NCI-H128 (cell line): ENCODE results near the gene SBF1.
"Not testable (repeated sequence)": the region's sequence is repeated elsewhere in the genome, so short reads cannot be mapped to it uniquely, and the experiment has no call there.

Experiments
- DNase-seq: peaks from one replicate; lab custom pipeline; 2025; ENCODE audit not compliant: unreplicated experiment; lab: John Stamatoyannopoulos, UW

Gene SBF1

GRCh38 chr22:50400406-50400805, 74.4 kb downstream of the SBF1 start:
- DNase-seq, result no peak

- no peak for DNase-seq
Observed at GRCh38 chr22:50399751-50400331, 75.0 kb downstream of the SBF1 start.

DNA sequence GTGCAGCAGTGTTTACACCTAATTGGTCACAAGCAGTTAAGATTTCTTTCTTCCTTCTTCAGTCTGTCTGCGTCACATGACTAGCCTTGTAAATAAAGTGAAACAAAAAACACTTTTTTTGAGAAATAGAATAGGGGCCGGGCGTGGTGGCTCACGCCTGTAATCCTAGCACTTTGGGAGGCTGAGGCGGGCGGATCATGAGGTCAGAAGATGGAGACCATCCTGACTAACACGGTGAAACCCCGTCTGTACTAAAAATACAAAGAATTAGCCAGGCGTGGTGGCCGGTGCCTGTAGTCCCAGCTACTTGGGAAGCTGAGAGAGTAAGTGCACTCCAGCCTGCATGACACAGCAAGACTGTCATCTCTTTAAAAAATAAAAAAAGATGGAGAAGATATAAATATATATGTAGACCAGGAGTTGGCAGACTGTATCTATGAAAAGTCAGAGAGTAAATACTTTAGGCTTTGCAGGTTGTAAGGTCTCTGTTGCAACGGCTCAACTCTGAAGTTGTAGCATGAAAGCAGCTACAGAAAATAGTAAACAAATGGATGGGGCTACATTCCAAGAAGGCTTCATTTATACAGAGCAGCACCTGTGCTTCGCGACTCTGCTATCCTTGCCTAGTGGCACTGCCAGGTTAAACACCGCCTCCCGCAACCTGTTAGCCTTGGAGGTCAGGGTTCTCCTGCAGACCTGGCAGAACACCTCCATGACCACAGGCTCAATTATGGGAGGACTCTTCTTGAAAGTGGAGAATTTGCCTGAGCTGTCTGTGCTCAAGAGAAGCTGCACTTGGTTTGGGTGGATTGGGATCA, 75.8 kb downstream of the SBF1 start:
- DNase-seq, result no peak

GRCh38 chr22:50397371-50398060, 77.3 kb downstream of the SBF1 start:
- not testable (repeated sequence) for DNase-seq

DNA sequence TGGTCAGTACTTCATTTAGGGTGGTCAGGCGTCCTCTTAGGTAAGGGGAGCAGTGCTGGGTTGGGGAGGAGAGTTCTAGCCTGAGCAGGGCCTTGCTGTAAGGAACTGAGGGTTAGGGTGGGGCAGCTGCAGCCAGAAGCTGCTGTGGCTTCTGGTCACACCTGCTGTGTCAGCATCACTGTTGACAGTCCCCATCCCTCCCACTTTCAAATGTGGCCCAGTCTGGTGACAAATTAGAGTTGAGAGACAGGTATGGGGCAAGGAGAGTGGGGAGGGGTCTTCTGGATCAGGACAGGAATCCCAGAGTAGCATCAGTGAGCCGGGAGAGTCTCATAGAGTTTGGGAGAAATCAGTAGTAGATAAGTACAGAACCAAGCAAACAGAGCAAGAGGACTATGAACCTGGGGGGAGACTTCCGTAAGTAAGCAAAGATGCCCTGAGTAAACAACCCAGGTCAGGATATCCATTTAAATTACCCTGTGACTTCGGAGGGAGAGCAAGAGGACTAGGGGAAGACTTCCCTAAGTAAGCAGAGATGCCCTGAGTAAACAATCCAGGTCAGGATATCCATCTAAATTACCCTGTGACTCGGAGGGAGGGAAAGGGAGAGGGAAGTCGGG, 78.0 kb downstream of the SBF1 start:
- DNase-seq, result no peak
